Heart right ventricle (tissue), 16 donors: ENCODE measurements around the gene EDRF1. TPM values are rescaled to one million over a fixed set of nuclear protein-coding genes. Genes with fewer than 3 reads are reported as not detected.

Experiments used
- ATAC-seq, 8 donors: fragments of 200-7000 bp; cut with Tn5 transposase; one replicate each; pipeline ENCODE4 v1.9.1; 2020; ENCODE audit warnings: mild to moderate bottlenecking in 8 of 8, moderate library complexity in 8 of 8, moderate number of reproducible peaks in 1 of 8
- DNase-seq, 2 donors: peaks; one replicate each; pipeline ENCODE4 v3.0.0-alpha.2; 2020
- H3K27ac ChIP-seq, 10 donors: fragments of 200-600 bp; sonication (generic) in 2 of 10; one replicate each; pipeline versions ENCODE4 v1.5.0 to v1.8.0; 2020 to 2022; ENCODE audit warnings: mild to moderate bottlenecking in 3 of 10
- H3K27me3 ChIP-seq, 7 donors: fragments of 200-600 bp; one replicate each; pipeline ENCODE4 v1.8.0; 2021 to 2022; ENCODE audit warnings: mild to moderate bottlenecking in 2 of 7
- H3K36me3 ChIP-seq, 9 donors: fragments of 200-600 bp; sonication (generic) in 1 of 9; one replicate each; pipeline versions ENCODE4 v1.5.0 to v1.8.0; 2020 to 2022; ENCODE audit warnings: mild to moderate bottlenecking in 2 of 9
- H3K4me1 ChIP-seq, 9 donors: fragments of 200-600 bp; sonication (generic) in 1 of 9; one replicate each; pipeline versions ENCODE4 v1.5.0 to v1.8.0; 2020 to 2022; ENCODE audit warnings: mild to moderate bottlenecking in 4 of 9
- H3K4me3 ChIP-seq, 10 donors: fragments of 200-600 bp; sonication (generic) in 2 of 10; one replicate each; pipeline versions ENCODE4 v1.5.0 to v1.8.0; 2020 to 2022; ENCODE audit warnings: mild to moderate bottlenecking in 7 of 10, moderate library complexity in 2 of 10
- H3K9me3 ChIP-seq, 11 donors: fragments of 200-600 bp in 10 of 11; sonication (generic) in 2 of 11; one replicate each; pipeline versions ENCODE4 v1.5.0 to v1.8.0; 2013 to 2022; ENCODE audit warnings: mild to moderate bottlenecking in 2 of 11, control low read depth in 1 of 11, moderate library complexity in 1 of 11
- WGBS, 2 donors: extraction: QIAGEN DNeasy Blood & Tissue Kit; methylation state at CpG; one replicate each; pipeline ENCODE4 v1.1.7; 2013; ENCODE audit warnings: inconsistent platforms in 1 of 2; 5-methylcytosine and 5-hydroxymethylcytosine counted together
- intact Hi-C, 10 donors: fragments of 100-400 bp; cut with DNase I; formaldehyde crosslinking; loops; one replicate each; pipeline versions ENCODE4 v1.11.1 to v1.14.2; 2022
- polyA plus RNA-seq, 2 donors: library from polyadenylated mRNA; stranded (reverse); fragments of 200-250 nt; gene quantifications; one replicate each; pipeline ENCODE4 v1.2.3, GENCODE V29; 2013
- total RNA-seq, 10 donors: library from RNA; stranded (reverse); fragmentation: NEBNext Ultra II Directional in 3 of 10; extraction: Animal tissue kit (Norgen Biotek cat#: 25700) in 3 of 10; gene quantifications; one replicate each; pipeline versions ENCODE4 v1.2.1 to v1.2.4, GENCODE V29; 2021 to 2023
- TF ChIP-seq, protein P1 (sequence below), 9 donors: fragments of 200-600 bp; sonication (generic) in 2 of 9; IDR thresholded peaks; one replicate each; pipeline versions ENCODE4 v1.5.0 to v1.8.0; 2021 to 2022; ENCODE audit warnings: antibody characterized with exemption in 9 of 9, mild to moderate bottlenecking in 5 of 9, moderate library complexity in 1 of 9
- donor health status: Arrhythmogenic right ventricular cardiomyopathy.
- donor health status: ischemic (EF 13 %, LVEDD 7.1; RV severe dilation, severe dysfunction).
- donor health status: healthy with polysubstance abuse.
- donor health status: DM: no; HTN: yes; CAD: no.
- donor health status: DM: no; HTN: no; CAD: no.
- donor health status: ischemic (EF 25% LVEDD 6.9; RV normal size, moderate dysfunction).
- donor health status: ischemic (EF 25% LVEDD 5.7; RV mildly dilated, moderate dysfunction).
- donor health status: healthy.
- donor health status: DM: yes; HTN: yes; CAD: no.
- donor health status: Ischemic cardiomyopathy.
- donor health status: ischemic (EF 35%, LVEDD 5.7; RV mildly dilated, moderate dysfunction).
- donor health status: nonischemic (EF 11% LVEDD 7.7; RV severe dilation, severe dysfunction).
- donor health status: DM: yes; HTN: yes; CAD: no.
- donor health status: PGD.
- donor health status: ischemic (EF 29% LVEDD 5.4; RV normal size, mild dysfunction).
- donor health status: nonischemic (EF 23%, LVEDD 6.1; RV moderate dilation, normal function).

Gene EDRF1
- total and polyA plus RNA-seq, 12 donors, result 7.6 to 19.2 (median 10.2) TPM

GRCh38 chr10:125783408-125783807 lies 63.9 kb downstream of the EDRF1 start:
- Histone ChIP-seq H3K4me1 (no peaks in the 10 kb centered on the region), H3K27ac (no peak overlapping the region), H3K4me3 (no peak overlapping the region), H3K36me3 (peaks cover 0 to 13% (median 9%) of the 10 kb centered on the region in 9 donors), H3K27me3 (no peaks in the 10 kb centered on the region), H3K9me3 (peaks cover 0 to 6% (median 0%) of the 10 kb centered on the region in 11 donors)
- no peak for ATAC-seq
- TF ChIP-seq, protein P1, sequence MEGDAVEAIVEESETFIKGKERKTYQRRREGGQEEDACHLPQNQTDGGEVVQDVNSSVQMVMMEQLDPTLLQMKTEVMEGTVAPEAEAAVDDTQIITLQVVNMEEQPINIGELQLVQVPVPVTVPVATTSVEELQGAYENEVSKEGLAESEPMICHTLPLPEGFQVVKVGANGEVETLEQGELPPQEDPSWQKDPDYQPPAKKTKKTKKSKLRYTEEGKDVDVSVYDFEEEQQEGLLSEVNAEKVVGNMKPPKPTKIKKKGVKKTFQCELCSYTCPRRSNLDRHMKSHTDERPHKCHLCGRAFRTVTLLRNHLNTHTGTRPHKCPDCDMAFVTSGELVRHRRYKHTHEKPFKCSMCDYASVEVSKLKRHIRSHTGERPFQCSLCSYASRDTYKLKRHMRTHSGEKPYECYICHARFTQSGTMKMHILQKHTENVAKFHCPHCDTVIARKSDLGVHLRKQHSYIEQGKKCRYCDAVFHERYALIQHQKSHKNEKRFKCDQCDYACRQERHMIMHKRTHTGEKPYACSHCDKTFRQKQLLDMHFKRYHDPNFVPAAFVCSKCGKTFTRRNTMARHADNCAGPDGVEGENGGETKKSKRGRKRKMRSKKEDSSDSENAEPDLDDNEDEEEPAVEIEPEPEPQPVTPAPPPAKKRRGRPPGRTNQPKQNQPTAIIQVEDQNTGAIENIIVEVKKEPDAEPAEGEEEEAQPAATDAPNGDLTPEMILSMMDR (IDR thresholded peaks at IDR 0.05), result no peak
- WGBS, 2 donors, result 93 to 96% methylated on average over 7 of the region's 7 CpGs
- intact Hi-C loops, result no loop called here
- DNase-seq, result no peak

GRCh38 chr10:125783957-125784356 lies 64.4 kb downstream of the EDRF1 start:
- WGBS, 2 donors, result 87 to 90% methylated on average over 6 of the region's 6 CpGs
- DNase-seq, result no peak
- Histone ChIP-seq H3K4me3 (no peak overlapping the region), H3K36me3 (peaks cover 0 to 18% (median 10%) of the 10 kb centered on the region in 9 donors), H3K27me3 (no peaks in the 10 kb centered on the region), H3K9me3 (peaks cover 0 to 6% (median 0%) of the 10 kb centered on the region in 11 donors), H3K4me1 (no peaks in the 10 kb centered on the region), H3K27ac (no peak overlapping the region)
- TF ChIP-seq, protein P1 (IDR thresholded peaks at IDR 0.05), result no peak
- no peak for ATAC-seq
- intact Hi-C loops, result no loop called here

GRCh38 chr10:125785791-125786190 lies 66.3 kb downstream of the EDRF1 start:
- no peaks in the 10 kb centered on the region for H3K4me1 ChIP-seq
- no peak overlapping the region for H3K4me3 ChIP-seq
- no peaks in the 10 kb centered on the region for H3K9me3 ChIP-seq
- no peak overlapping the region for H3K27ac ChIP-seq
- TF ChIP-seq, protein P1 (IDR thresholded peaks at IDR 0.05), result no peak
- H3K36me3 ChIP-seq, result peaks cover 0 to 33% (median 18%) of the 10 kb centered on the region in 9 donors
- ATAC-seq (no peak), DNase-seq (no peak)
- intact Hi-C loops, result no loop called here
- 70 to 71% methylated on average over 9 of the region's 9 CpGs for WGBS, 2 donors
- no peaks in the 10 kb centered on the region for H3K27me3 ChIP-seq

DNA sequence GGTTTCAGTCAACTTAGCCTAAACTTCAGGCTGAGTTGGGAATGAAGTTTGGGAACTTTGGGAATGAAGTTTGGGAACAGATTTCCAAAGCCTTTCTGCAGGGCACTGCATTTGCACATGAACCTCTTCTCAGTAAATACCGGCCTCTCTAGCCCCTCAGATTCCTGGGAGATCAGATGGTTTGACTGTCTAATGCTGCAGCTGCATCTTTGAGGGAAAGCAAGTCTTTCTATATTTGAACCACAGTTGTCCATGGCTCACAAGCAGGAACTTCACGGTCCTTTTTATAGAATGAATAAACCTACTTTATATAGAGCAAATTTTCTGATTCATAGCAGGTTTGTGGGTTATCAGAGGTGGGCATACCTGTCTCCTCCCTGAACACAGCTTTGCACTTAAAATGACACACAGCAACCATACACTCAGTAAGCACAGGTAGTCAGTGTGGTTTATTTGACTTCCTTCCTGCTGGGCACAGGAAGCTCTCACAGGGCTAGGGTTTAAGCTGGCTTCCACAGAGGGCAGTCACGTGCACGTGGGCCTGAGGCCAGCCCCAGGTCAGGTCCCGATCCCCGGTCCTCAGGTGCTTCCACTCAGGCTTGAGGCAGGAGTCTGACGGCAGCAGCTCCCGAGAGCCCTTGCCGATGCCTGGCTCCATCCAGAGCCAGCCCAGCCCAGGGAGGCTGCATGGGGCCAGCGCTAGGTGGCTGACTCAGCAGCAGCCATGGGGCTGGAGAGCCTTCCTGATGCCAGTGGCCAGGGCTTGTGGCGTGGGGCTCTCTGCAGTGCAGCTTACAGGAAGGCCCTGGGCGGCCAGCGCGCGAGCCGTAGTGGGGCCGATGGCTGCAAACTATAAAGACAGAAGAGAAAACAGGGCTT lies 68.9 kb downstream of the EDRF1 start:
- H3K27ac ChIP-seq, result no peak overlapping the region
- H3K4me3 ChIP-seq, result no peak overlapping the region
- H3K4me1 ChIP-seq, result no peaks in the 10 kb centered on the region
- H3K9me3 ChIP-seq, result no peaks in the 10 kb centered on the region
- H3K27me3 ChIP-seq, result no peaks in the 10 kb centered on the region
- DNase-seq, result no peak
- TF ChIP-seq, protein P1 (IDR thresholded peaks at IDR 0.05), result no peak
- peaks cover 0 to 56% (median 42%) of the 10 kb centered on the region in 9 donors for H3K36me3 ChIP-seq
- intact Hi-C loops, result no loop called here
- WGBS, 2 donors, result 87 to 89% methylated on average over 17 of the region's 17 CpGs
- ATAC-seq, result peak in 3 of 8 donors; percentile 24 to 45 (median 26)
